Activated CD4-positive, alpha-beta T cell treated with anti-CD3 and anti-CD28 coated beads, Interleukin-2, amount 10 ng/mL, durations not matched to agents 7 days and 5 days (primary cell): Measurements from ENCODE around the gene PIM1. TPM values are rescaled to one million over a fixed set of nuclear protein-coding genes. Genes with fewer than 3 reads are reported as not detected.
A peak's percentile ranks its signal among the peaks of the same experiment; 100 is the strongest.

Experiments
- CTCF ChIA-PET: fragments of 350-600 bp; sonication (Branson Sonifier 250); formaldehyde crosslinking; loops from one replicate; lab custom pipeline; 2021; ENCODE audit warnings: antibody characterized with exemption; lab: Charles Lee
- POLR2A ChIA-PET: fragments of 350-600 bp; sonication (Branson Sonifier 250); formaldehyde crosslinking; loops from one replicate; lab custom pipeline; 2021; ENCODE audit warnings: antibody characterized with exemption; lab: Charles Lee
- DNase-seq: peaks from one replicate; pipeline ENCODE4 v3.0.0-alpha.2; 2020
- H3K27ac Mint-ChIP-seq: one replicate; pipeline ENCODE4 v1.8.0; 2021; ENCODE audit warnings: mild to moderate bottlenecking, moderate library complexity, mixed read lengths
- H3K27me3 Mint-ChIP-seq: one replicate; pipeline ENCODE4 v1.8.0; 2021; ENCODE audit warnings: mixed read lengths
- H3K36me3 Mint-ChIP-seq: one replicate; pipeline ENCODE4 v1.8.0; 2021; ENCODE audit warnings: low read depth, mixed read lengths
- H3K4me1 Mint-ChIP-seq: one replicate; pipeline ENCODE4 v1.8.0; 2021; ENCODE audit warnings: mixed read lengths
- H3K4me3 Mint-ChIP-seq: one replicate; pipeline ENCODE4 v1.8.0; 2021; ENCODE audit warnings: mild to moderate bottlenecking, moderate library complexity, mixed read lengths
- H3K9me3 Mint-ChIP-seq: one replicate; pipeline ENCODE4 v1.8.0; 2021; ENCODE audit warnings: mixed read lengths
- total RNA-seq, 2 experiments: library from RNA; stranded (reverse); gene quantifications; one replicate each; pipeline ENCODE4 v1.2.3, GENCODE V29; 2021

Gene PIM1
- total RNA-seq, 2 experiments from 2014 or later, result 393 to 412 TPM

DNA sequence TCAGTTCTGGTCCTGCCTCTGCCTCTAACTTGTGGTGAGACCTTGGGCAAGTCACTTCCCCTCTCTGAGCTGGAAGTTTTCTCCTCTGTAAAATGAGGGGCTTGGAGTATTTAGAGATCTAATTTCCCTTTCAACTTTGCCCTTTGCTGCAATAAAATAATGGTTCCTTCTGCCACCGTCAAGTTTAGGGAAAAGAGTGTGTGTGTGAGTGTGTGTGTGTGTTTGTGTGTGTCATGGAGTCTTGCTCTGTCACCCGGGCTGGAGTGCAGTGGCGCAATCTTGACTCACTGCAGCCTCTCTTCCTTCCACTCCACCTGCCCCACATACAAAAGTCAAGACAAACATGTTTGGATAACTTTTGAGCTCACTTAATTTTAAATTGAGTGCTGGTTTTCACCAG lies 39.2 kb upstream of the PIM1 start:
- DNase-seq, result no peak
- H3K9me3 Mint-ChIP-seq, result no peaks in the 10 kb centered on the region
- peaks cover 18% of the 10 kb centered on the region for H3K4me1 Mint-ChIP-seq
- no peak overlapping the region for H3K4me3 Mint-ChIP-seq
- no peaks in the 10 kb centered on the region for H3K36me3 Mint-ChIP-seq
- peaks cover 3% of the 10 kb centered on the region for H3K27me3 Mint-ChIP-seq
- ChIA-PET POLR2A (interaction anchor here (0.6 kb wide), 1 partner anchor 54 kb away, joined by 3 read pairs; no protein-coding TSS in a partner anchor), CTCF (interaction anchor here (1.0 to 2.5 kb wide), 5 partner anchors 16 to 245 kb away, joined by 3 to 10 read pairs (median 3); partner anchors contain the start of gene C6orf89)
- no peak overlapping the region for H3K27ac Mint-ChIP-seq

DNA sequence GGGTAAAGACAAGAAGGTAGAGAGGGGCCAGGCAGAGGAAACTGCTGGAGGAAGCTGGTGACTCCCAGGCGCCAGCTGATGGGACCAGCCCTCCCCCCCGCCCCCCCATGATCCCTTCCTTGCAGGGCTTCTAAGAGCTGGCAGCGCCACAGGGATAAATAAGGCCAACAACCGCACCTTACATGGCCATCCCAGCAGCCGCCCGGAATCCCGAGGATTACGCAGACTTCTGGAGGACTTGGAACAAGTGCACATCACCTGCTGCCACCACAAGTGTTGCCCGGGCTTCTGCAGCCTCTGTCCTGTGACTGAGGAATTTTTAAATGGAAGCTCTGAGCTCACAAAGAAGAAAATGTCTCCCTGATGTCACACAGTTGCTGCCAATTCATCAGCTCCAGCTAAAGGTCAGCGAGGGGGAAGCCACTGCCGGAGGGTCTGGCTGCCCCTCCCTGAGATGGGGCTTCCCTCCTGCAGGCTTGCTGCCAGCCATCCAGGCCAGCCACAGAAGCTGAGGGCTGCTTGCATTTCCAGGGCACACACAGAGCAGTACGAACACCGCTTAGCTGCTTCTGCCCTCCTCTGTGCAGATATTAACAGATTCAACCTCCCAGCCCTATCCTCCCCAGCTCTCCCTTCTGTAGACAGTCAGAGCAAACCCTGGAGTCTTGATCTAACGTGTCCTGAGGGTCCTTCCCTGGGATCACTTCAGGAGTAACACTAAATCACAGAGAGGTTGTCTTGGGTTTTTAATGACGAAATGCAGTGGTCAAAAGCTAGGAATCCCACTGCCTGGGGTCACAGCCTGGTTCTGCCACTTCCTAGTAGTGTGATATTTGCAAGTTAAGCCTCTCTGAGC lies 38.6 kb upstream of the PIM1 start:
- no peaks in the 10 kb centered on the region for H3K36me3 Mint-ChIP-seq
- ChIA-PET CTCF (interaction anchor here (0.6 to 2.5 kb wide), 7 partner anchors 16 to 246 kb away, joined by 3 to 10 read pairs (median 3); partner anchors contain the start of gene C6orf89), POLR2A (no interaction called here)
- no peak overlapping the region for H3K27ac Mint-ChIP-seq
- peaks cover 18% of the 10 kb centered on the region for H3K4me1 Mint-ChIP-seq
- no peaks in the 10 kb centered on the region for H3K27me3 Mint-ChIP-seq
- no peaks in the 10 kb centered on the region for H3K9me3 Mint-ChIP-seq
- no peak overlapping the region for H3K4me3 Mint-ChIP-seq
- DNase-seq, result no peak

DNA sequence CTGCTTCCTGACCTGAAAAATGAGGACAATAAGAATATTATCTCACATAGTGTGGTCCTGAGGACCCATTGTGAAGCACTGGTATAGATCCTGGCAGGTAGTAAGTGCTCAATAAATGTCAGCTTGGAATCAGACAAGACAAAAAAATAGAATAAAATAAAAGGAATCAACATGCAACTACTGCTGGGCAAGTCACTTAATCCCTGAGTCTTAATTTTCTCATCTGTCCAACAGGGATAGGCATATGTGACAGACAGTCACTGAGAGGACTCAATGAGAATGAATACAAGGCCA lies 38.0 kb upstream of the PIM1 start:
- no peak overlapping the region for H3K4me3 Mint-ChIP-seq
- no peak for DNase-seq
- H3K27me3 Mint-ChIP-seq, result no peaks in the 10 kb centered on the region
- no peaks in the 10 kb centered on the region for H3K9me3 Mint-ChIP-seq
- no peak overlapping the region for H3K27ac Mint-ChIP-seq
- ChIA-PET CTCF (interaction anchor here (0.7 to 2.5 kb wide), 6 partner anchors 17 to 913 kb away, joined by 3 to 10 read pairs (median 4); partner anchors contain the start of gene C6orf89), POLR2A (no interaction called here)
- H3K36me3 Mint-ChIP-seq, result no peaks in the 10 kb centered on the region
- peaks cover 18% of the 10 kb centered on the region for H3K4me1 Mint-ChIP-seq

DNA sequence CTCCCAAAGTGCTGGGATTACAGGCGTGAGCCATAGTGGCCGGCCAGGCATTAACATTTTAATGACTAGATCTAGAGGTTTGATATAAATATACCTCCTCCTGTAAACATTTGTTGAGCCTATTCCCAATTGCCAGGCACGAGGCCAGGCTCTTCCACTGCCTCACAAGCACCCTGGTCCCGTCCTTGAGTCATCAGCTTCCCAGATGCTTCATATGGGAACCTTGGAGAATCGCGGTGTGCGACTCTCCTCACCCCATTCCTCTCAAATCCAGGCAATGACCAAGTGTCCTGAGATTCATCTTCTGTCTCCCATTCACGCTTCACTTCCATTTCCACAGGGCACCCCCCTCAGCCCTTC lies 35.9 kb upstream of the PIM1 start:
- Mint-ChIP-seq H3K9me3 (no peaks in the 10 kb centered on the region), H3K27me3 (no peaks in the 10 kb centered on the region), H3K27ac (peak overlapping the region; percentile 61), H3K36me3 (no peaks in the 10 kb centered on the region), H3K4me1 (peaks cover 28% of the 10 kb centered on the region), H3K4me3 (no peak overlapping the region)
- ChIA-PET CTCF (interaction anchor here (0.6 to 2.7 kb wide), 6 partner anchors 10 to 82 kb away, joined by 3 to 8 read pairs (median 4); no protein-coding TSS in a partner anchor), POLR2A (no interaction called here)
- no peak for DNase-seq

DNA sequence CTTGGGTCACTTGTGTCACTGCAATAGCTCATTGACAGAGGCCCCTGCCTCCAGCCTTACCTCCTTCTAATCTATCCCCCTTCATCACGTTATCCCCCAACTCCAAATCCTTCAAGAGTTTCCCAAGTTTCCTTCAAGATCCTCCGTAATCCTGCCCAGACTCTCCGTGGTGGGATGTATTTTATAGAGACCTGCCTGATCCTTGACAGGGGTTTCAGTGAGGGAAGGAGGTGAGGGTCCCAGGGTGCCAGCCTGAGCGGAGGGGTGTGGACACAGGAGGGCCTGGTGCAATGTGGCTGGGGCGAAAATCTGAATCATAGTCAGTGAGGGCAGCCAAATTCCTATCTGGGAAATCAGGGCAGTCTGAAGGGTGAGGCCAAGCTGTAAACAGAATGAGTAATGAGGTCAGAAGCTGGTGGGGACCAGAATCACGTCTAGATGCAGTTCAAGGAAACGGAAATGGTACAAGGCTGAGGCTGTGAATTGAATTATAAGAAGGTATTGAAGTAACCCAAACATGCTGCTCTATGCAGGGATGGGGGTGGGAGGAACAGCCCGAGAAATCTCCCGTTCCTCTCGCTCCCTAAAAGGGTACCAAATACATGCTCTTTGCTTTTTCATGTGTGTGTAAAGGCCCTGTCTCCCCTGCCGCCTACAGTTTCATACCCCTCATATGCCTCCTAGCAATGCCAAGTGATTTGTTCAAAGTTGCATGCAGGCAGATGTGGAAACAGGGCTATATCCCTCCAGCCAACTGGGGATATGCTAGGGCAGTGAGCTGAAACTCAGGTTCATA lies 35.4 kb upstream of the PIM1 start:
- Mint-ChIP-seq H3K27ac (peak overlapping the region; percentile 61), H3K36me3 (no peaks in the 10 kb centered on the region), H3K27me3 (no peaks in the 10 kb centered on the region), H3K4me1 (peaks cover 28% of the 10 kb centered on the region), H3K4me3 (peak overlapping the region; percentile 16), H3K9me3 (no peaks in the 10 kb centered on the region)
- POLR2A ChIA-PET, result no interaction called here
- DNase-seq, result peak; percentile 9
- CTCF ChIA-PET, result interaction anchor here (0.6 to 2.7 kb wide), 5 partner anchors 9 to 83 kb away, joined by 4 to 8 read pairs (median 4); no protein-coding TSS in a partner anchor

DNA sequence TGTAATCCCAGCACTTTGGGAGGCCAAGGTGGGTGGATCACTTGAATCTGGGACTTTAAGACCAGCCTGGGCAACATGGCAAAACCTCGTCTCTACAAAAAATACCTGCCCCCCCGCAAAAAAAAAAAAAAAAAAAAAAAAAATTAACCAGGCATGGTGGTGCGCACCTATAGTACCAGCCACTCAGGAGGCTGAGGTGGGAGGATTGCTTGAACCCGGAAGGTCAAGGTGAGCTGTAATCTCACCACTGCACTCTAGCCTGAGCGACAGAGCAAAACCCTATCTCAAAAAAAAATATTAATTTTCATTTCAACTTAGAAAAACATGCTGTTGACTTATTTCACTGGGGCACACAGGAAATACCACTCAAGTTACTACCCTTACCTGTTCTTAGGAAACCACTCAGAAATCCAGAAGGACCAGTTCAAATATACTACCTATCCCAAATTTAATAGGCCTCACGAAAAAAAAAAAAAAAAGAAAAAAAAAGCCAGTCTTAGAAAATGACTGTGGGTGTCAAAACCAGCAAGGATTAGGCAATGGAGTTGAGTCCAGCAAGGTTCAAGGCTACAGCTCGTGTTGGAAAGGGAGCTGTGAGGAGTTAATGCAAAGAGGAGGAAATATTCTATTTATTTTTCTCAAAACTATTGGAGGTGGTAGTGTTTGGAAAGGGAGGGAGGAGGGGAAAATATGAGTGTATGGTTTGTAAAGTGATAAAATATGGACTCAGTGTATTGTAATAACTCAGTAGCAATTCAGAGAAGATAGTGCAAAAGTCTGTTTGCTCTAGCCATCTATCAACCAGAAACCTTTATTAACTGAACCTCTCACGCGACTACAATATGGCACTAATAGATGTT lies 33.9 kb upstream of the PIM1 start:
- no peaks in the 10 kb centered on the region for H3K9me3 Mint-ChIP-seq
- peaks cover 20% of the 10 kb centered on the region for H3K4me1 Mint-ChIP-seq
- no peak overlapping the region for H3K27ac Mint-ChIP-seq
- POLR2A ChIA-PET, result interaction anchor here (0.6 kb wide), 1 partner anchor 85 kb away, joined by 8 read pairs; no protein-coding TSS in a partner anchor
- no peak for DNase-seq
- H3K27me3 Mint-ChIP-seq, result no peaks in the 10 kb centered on the region
- H3K4me3 Mint-ChIP-seq, result no peak overlapping the region
- CTCF ChIA-PET, result interaction anchor here (0.6 to 2.7 kb wide), 11 partner anchors 8 to 84 kb away, joined by 3 to 8 read pairs (median 4); no protein-coding TSS in a partner anchor
- no peaks in the 10 kb centered on the region for H3K36me3 Mint-ChIP-seq

DNA sequence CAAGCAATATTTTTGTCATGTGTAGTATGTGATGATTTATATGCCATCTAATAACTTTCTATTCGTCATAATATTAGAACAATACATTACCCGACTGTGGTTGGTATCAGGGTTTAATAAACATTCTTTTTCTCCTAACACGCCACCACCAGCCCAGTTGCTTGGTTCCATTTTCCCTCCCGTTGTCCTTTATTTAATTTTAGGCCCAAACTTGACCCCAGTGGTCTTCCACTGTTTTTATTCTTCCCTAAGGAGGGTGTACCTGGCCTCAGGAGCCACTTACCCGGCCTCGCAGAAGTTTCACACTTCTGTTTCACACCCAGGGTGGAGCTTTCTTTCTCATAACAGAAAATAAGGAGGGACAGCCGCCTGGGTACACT lies 33.1 kb upstream of the PIM1 start:
- Mint-ChIP-seq H3K36me3 (no peaks in the 10 kb centered on the region), H3K9me3 (no peaks in the 10 kb centered on the region), H3K4me1 (peaks cover 26% of the 10 kb centered on the region), H3K27ac (no peak overlapping the region), H3K4me3 (no peak overlapping the region), H3K27me3 (no peaks in the 10 kb centered on the region)
- ChIA-PET POLR2A (interaction anchor here (0.6 kb wide), 1 partner anchor 86 kb away, joined by 8 read pairs; no protein-coding TSS in a partner anchor), CTCF (interaction anchor here (0.7 to 1.7 kb wide), 4 partner anchors 11 to 85 kb away, joined by 3 to 5 read pairs (median 4); no protein-coding TSS in a partner anchor)
- no peak for DNase-seq

- Mint-ChIP-seq H3K36me3 (no peaks in the 10 kb centered on the region), H3K9me3 (no peaks in the 10 kb centered on the region), H3K4me1 (peaks cover 32% of the 10 kb centered on the region), H3K27ac (no peak overlapping the region), H3K27me3 (no peaks in the 10 kb centered on the region), H3K4me3 (no peak overlapping the region)
- CTCF ChIA-PET, result interaction anchor here (0.6 to 1.7 kb wide), 5 partner anchors 9 to 108 kb away, joined by 3 to 4 read pairs (median 3); no protein-coding TSS in a partner anchor
- no peak for DNase-seq
- POLR2A ChIA-PET, result no interaction called here
These were observed 32.5 kb upstream of the PIM1 start for GRCh38 chr6:37137201-37138090.

- H3K4me3 Mint-ChIP-seq, result no peak overlapping the region
- peaks cover 37% of the 10 kb centered on the region for H3K4me1 Mint-ChIP-seq
- no peaks in the 10 kb centered on the region for H3K9me3 Mint-ChIP-seq
- no peaks in the 10 kb centered on the region for H3K27me3 Mint-ChIP-seq
- ChIA-PET POLR2A (no interaction called here), CTCF (interaction anchor here (1.1 kb wide), 1 partner anchor 18 kb away, joined by 3 read pairs; no protein-coding TSS in a partner anchor)
- H3K27ac Mint-ChIP-seq, result no peak overlapping the region
- no peak for DNase-seq
- H3K36me3 Mint-ChIP-seq, result no peaks in the 10 kb centered on the region
These were observed 31.1 kb upstream of the PIM1 start for GRCh38 chr6:37138856-37139229.

- no peak for DNase-seq
- H3K27ac Mint-ChIP-seq, result no peak overlapping the region
- no peak overlapping the region for H3K4me3 Mint-ChIP-seq
- ChIA-PET CTCF (interaction anchor here (0.6 to 0.8 kb wide), 2 partner anchors 53 to 88 kb away, joined by 3 read pairs; no protein-coding TSS in a partner anchor), POLR2A (no interaction called here)
- H3K36me3 Mint-ChIP-seq, result no peaks in the 10 kb centered on the region
- no peaks in the 10 kb centered on the region for H3K9me3 Mint-ChIP-seq
- H3K27me3 Mint-ChIP-seq, result no peaks in the 10 kb centered on the region
- H3K4me1 Mint-ChIP-seq, result peaks cover 33% of the 10 kb centered on the region
These were observed 30.6 kb upstream of the PIM1 start for GRCh38 chr6:37139230-37139962.

GRCh38 chr6:37140145-37140544 lies 29.8 kb upstream of the PIM1 start:
- CTCF ChIA-PET, result interaction anchor here (0.6 to 1.0 kb wide), 3 partner anchors 21 to 89 kb away, joined by 3 to 4 read pairs (median 3); no protein-coding TSS in a partner anchor
- peaks cover 27% of the 10 kb centered on the region for H3K4me1 Mint-ChIP-seq
- H3K36me3 Mint-ChIP-seq, result no peaks in the 10 kb centered on the region
- H3K27ac Mint-ChIP-seq, result no peak overlapping the region
- H3K9me3 Mint-ChIP-seq, result no peaks in the 10 kb centered on the region
- DNase-seq, result no peak
- no peak overlapping the region for H3K4me3 Mint-ChIP-seq
- POLR2A ChIA-PET, result no interaction called here
- H3K27me3 Mint-ChIP-seq, result no peaks in the 10 kb centered on the region
